DMS53 (cell line): ENCODE data around the gene UNC5CL.
"Not testable (repeated sequence)": the region's sequence is repeated elsewhere in the genome, so short reads cannot be mapped to it uniquely, and the experiment has no call there.

Experiments
- DNase-seq: peaks from one replicate; lab custom pipeline; 2025; lab: John Stamatoyannopoulos, UW

The UNC5CL gene

GRCh38 chr6:41040101-41040939 is 1.3 kb upstream of the UNC5CL start:
- peak; percentile 97 for DNase-seq

- DNase-seq = no peak
Observed at GRCh38 chr6:41038205-41038604, 816 bp downstream of the UNC5CL start.

- no peak for DNase-seq
Observed at GRCh38 chr6:41037107-41037900, 1.7 kb downstream of the UNC5CL start.

GRCh38 chr6:41036601-41037000 is 2.4 kb downstream of the UNC5CL start:
- DNase-seq = no peak

GRCh38 chr6:41036186-41036585 is 2.8 kb downstream of the UNC5CL start:
- DNase-seq = peak; percentile 23

GRCh38 chr6:41033776-41034175 is 5.2 kb downstream of the UNC5CL start:
- DNase-seq = no peak

- DNase-seq = no peak
Observed at GRCh38 chr6:41032830-41033229, 6.2 kb downstream of the UNC5CL start.

GRCh38 chr6:41028561-41029412 is 10.2 kb downstream of the UNC5CL start:
- peak; percentile 42 for DNase-seq

- DNase-seq = peak; percentile 87
Observed at GRCh38 chr6:41027799-41028560, 11.0 kb downstream of the UNC5CL start.

GRCh38 chr6:41027241-41027640 is 11.8 kb downstream of the UNC5CL start:
- no peak for DNase-seq

- no peak for DNase-seq
Observed at GRCh38 chr6:41025966-41026530, 13.0 kb downstream of the UNC5CL start.

- DNase-seq = no peak
Observed at GRCh38 chr6:41023114-41023513, 15.9 kb downstream of the UNC5CL start.

GRCh38 chr6:41022294-41022693 is 16.7 kb downstream of the UNC5CL start:
- peak; percentile 51 for DNase-seq

- DNase-seq = peak; percentile 45
Observed at GRCh38 chr6:41021832-41022231, 17.2 kb downstream of the UNC5CL start.

- DNase-seq = no peak
Observed at GRCh38 chr6:41017663-41018062, 21.4 kb downstream of the UNC5CL start.

- not testable (repeated sequence) for DNase-seq
Observed at GRCh38 chr6:41015860-41016259, 23.2 kb downstream of the UNC5CL start.

- no peak for DNase-seq
Observed at GRCh38 chr6:41014780-41015179, 24.2 kb downstream of the UNC5CL start.

- DNase-seq = no peak
Observed at GRCh38 chr6:41013466-41014153, 25.4 kb downstream of the UNC5CL start.

GRCh38 chr6:41011673-41012072 is 27.3 kb downstream of the UNC5CL start:
- DNase-seq = no peak

- DNase-seq = no peak
Observed at GRCh38 chr6:41009669-41010068, 29.4 kb downstream of the UNC5CL start.
